ENCODE results near the gene WDR91.

The WDR91 gene

GRCh38 chr7:135195968-135196629, 15.2 kb downstream of the WDR91 start:
- H3K27me3 ChIP-seq (ENCODE audit: insufficient read depth, low read depth), result no peaks in the 10 kb centered on the region
- H4K20me1 ChIP-seq (ENCODE audit: insufficient read depth), result no peaks in the 10 kb centered on the region
- no peak overlapping the region for H3K9ac ChIP-seq
- no peak overlapping the region for H3K27ac ChIP-seq
- no peaks in the 10 kb centered on the region for H3K79me2 ChIP-seq (ENCODE audit: insufficient read depth, low read depth)
- no peak overlapping the region for H3K4me3 ChIP-seq (IDR thresholded peaks at IDR 0.05; ENCODE audit: insufficient read depth, low read depth, low read length)
- H3K36me3 ChIP-seq (ENCODE audit: insufficient read depth), result no peaks in the 10 kb centered on the region
- H3K4me2 ChIP-seq, result no peak overlapping the region
- no peaks in the 10 kb centered on the region for H3K4me1 ChIP-seq (ENCODE audit: low read depth, poor library complexity, severe bottlenecking)
- H2AFZ ChIP-seq (ENCODE audit: low read depth), result no peak overlapping the region
- TF ChIP-seq CTCF (conservative IDR thresholded peaks at IDR 0.05; ENCODE audit: low read depth, low read length), result no peak

- H3K79me2 ChIP-seq (ENCODE audit: insufficient read depth, low read depth), result no peaks in the 10 kb centered on the region
- no peaks in the 10 kb centered on the region for H3K4me1 ChIP-seq (ENCODE audit: low read depth, poor library complexity, severe bottlenecking)
- no peak overlapping the region for H3K9ac ChIP-seq
- H4K20me1 ChIP-seq (ENCODE audit: insufficient read depth), result no peaks in the 10 kb centered on the region
- no peaks in the 10 kb centered on the region for H3K36me3 ChIP-seq (ENCODE audit: insufficient read depth)
- no peak overlapping the region for H3K27ac ChIP-seq
- H3K4me2 ChIP-seq, result no peak overlapping the region
- no peaks in the 10 kb centered on the region for H3K27me3 ChIP-seq (ENCODE audit: insufficient read depth, low read depth)
- no peak overlapping the region for H3K4me3 ChIP-seq (IDR thresholded peaks at IDR 0.05; ENCODE audit: insufficient read depth, low read depth, low read length)
- no peak for TF ChIP-seq CTCF (conservative IDR thresholded peaks at IDR 0.05; ENCODE audit: low read depth, low read length)
- no peak overlapping the region for H2AFZ ChIP-seq (ENCODE audit: low read depth)
These were observed 16.2 kb downstream of the WDR91 start for GRCh38 chr7:135195156-135195555.

GRCh38 chr7:135194494-135195095, 16.7 kb downstream of the WDR91 start:
- Histone ChIP-seq H3K27me3 (ENCODE audit: insufficient read depth, low read depth) (no peaks in the 10 kb centered on the region), H2AFZ (ENCODE audit: low read depth) (no peak overlapping the region), H3K79me2 (ENCODE audit: insufficient read depth, low read depth) (no peaks in the 10 kb centered on the region), H3K9ac (no peak overlapping the region), H3K4me3 (IDR thresholded peaks at IDR 0.05; ENCODE audit: insufficient read depth, low read depth, low read length) (no peak overlapping the region), H3K27ac (no peak overlapping the region), H3K4me1 (ENCODE audit: low read depth, poor library complexity, severe bottlenecking) (no peaks in the 10 kb centered on the region), H3K4me2 (no peak overlapping the region), H4K20me1 (ENCODE audit: insufficient read depth) (no peaks in the 10 kb centered on the region), H3K36me3 (ENCODE audit: insufficient read depth) (no peaks in the 10 kb centered on the region)
- no peak for TF ChIP-seq CTCF (conservative IDR thresholded peaks at IDR 0.05; ENCODE audit: low read depth, low read length)

- H3K4me1 ChIP-seq (ENCODE audit: low read depth, poor library complexity, severe bottlenecking), result no peaks in the 10 kb centered on the region
- H2AFZ ChIP-seq (ENCODE audit: low read depth), result no peak overlapping the region
- no peak overlapping the region for H3K9ac ChIP-seq
- no peak for TF ChIP-seq CTCF (conservative IDR thresholded peaks at IDR 0.05; ENCODE audit: low read depth, low read length)
- no peak overlapping the region for H3K4me3 ChIP-seq (IDR thresholded peaks at IDR 0.05; ENCODE audit: insufficient read depth, low read depth, low read length)
- H3K27me3 ChIP-seq (ENCODE audit: insufficient read depth, low read depth), result no peaks in the 10 kb centered on the region
- no peaks in the 10 kb centered on the region for H3K36me3 ChIP-seq (ENCODE audit: insufficient read depth)
- H3K4me2 ChIP-seq, result no peak overlapping the region
- no peaks in the 10 kb centered on the region for H4K20me1 ChIP-seq (ENCODE audit: insufficient read depth)
- no peaks in the 10 kb centered on the region for H3K79me2 ChIP-seq (ENCODE audit: insufficient read depth, low read depth)
- no peak overlapping the region for H3K27ac ChIP-seq
These were observed 17.7 kb downstream of the WDR91 start for GRCh38 chr7:135193615-135194081.

Data from KMS-11 (cell line).